HG03575 (cell line): Measurements from ENCODE around the gene TNXB.
"Not testable (repeated sequence)": the region's sequence is repeated elsewhere in the genome, so short reads cannot be mapped to it uniquely, and the experiment has no call there.

Source experiments
- ATAC-seq: cut with Tn5 transposase; IDR thresholded peaks from one replicate; pipeline ENCODE4 v1.9.1; 2021; ENCODE audit not compliant: unreplicated experiment, insufficient number of reproducible peaks, low FRiP score; ENCODE audit errors: extremely low read depth

The TNXB gene

DNA sequence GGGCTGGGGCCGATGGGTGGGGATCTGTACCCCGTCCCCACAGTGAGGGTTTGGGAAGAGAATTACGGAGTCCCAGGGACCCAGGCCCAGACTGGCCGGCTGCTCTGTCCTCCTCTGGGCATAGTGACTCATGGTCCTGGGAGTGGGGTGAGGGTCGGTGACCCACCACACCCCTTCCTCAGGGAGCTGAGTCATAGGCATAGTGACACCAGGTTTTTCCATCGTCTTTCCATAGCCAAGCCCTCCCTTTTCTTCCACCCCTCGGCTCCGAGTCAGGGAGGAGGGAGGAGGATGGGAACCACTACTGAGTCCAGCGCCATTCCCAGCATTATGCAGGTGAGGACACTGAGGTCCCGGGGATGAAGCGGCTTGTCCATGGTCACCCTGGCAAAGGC, 62.1 kb downstream of the TNXB start:
- ATAC-seq: no peak

DNA sequence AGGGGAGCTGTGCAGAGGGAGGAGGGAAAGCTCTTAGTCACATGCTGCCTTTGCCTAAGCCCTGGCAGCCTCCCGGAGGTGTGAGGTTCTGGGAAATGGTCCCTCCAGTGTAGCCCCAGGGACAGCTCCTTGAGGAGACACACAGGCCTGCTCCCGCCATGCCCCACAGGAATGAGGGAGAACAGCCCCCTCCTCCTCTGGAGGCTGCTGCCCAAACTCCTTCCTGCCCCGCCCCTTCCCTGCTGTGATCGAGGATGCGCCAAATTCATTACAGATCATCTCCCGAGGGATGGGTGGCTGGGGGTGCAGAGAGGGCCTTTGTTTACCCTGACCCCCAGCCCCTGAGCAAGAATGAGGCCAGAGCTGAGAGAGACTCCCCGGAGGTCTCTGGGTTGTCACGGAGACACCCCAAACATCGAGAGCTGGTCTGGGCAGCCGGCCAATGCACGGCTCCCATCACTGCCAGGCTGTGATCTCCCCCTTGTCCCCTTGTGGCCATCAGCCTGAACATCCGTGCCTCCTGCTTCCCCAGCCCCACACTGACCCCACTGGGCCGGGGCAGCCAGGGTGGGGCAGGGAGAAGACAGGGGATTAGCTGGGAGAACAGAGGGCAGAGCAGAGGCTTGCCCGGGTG, 62.6 kb downstream of the TNXB start:
- ATAC-seq: no peak

DNA sequence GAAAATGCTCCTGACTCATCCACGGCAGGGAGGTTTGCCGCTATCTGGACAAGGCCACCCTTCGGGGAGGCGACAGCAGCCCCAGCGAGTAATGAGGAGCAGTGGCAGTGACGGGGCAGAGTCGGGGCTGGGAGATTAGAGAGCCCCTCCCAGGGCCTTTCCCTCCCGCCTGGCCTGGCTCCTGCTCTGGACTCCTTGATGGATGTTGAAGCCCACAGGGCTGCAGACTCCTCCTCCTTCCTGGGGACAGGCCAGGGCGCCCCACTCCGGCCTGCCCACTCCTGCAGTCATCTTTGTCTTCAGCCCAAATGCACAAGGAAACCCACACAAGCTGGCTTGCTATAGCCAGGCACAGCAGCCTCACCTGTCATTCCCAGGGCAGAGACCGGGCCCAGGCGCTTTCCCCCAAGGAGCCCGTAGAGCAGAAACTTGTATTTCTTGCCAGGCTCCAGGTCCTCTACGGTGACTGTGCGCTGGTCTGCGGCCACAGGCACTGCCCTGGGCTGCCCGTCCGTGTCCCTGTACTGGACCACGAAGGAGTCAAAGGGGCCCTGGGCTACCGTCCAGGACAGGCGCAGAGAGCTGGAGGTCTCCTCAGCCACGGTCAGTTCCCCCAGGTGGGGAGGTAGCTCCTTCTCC, 63.2 kb downstream of the TNXB start:
- ATAC-seq: no peak

DNA sequence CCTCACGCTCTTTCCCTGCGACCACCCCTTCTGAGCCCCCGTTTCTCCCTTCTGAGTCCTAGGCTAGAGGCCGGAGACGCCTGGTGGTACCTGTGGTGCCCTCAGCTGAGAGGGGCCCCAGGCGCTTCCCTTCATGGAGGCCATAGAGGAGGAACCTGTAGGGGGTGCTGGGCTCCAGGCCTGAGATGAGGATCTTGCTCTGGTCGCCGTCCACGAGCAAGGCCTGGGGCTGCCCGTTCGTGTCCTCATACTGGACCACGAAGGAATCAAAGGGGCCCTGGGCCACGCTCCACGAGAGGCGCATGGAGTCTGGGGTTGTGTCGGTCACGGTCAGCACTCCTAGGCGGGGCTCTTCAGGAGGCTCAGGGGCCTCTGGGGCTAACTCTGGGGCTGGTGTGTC, 64.2 kb downstream of the TNXB start:
- not testable (repeated sequence) for ATAC-seq

DNA sequence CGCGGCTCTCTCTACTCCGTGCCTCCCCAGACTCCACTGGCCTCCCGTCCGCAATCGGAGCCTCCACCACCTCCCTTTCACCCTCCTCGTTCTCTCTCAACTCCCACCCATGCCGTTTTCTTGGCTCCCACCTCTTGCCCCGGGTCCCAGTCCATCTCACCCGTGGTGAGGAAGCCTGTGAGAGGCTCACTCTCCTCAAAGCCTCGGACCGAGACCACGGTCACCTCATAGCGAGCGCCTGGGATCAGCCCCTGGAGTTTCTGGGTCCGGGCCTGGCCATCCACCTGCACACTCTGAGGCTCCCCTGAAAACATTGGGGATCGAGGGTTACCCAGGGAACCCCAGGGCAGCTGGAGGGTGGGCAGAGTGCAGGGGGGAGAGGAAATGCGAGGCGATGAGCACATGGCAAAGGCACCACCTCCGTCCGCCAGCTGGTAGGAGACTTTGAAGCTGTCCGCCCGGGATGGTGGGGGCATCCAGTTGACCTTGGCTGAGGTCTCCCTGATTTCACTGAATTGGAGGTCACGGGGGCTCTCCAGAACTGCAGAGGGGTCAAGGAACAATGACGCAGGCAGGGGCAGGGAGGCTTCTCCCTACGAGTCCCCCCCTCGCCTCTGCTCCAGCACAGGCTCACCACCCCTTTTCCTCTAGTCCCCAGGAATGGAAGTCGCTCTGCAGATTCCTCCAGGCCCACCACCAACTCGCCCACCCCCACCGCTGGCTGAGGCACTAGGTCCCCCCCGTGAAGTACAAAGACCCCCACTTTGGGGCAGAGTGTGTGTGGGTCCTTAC, 65.4 kb downstream of the TNXB start:
- ATAC-seq: not testable (repeated sequence)

DNA sequence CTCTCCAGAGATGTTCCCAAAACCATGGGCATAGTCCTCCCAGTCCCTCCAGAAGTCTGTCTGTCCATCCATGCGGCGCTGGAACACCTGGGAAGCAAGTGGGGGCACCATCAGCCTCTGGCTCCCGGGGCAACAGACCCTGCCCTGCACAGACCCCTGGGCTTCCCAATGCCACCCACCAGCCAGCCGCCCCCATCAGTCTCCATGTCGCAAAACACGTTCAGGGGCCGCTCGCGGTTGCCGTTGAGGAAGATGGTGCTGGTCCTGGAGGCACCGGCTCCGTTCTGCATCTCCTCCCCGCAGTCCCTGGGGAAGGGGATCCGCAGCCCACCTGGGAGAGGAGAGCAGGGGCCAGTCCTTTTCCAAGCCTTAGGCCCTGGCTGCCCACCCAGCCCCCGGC, 66.9 kb downstream of the TNXB start:
- ATAC-seq: not testable (repeated sequence)

DNA sequence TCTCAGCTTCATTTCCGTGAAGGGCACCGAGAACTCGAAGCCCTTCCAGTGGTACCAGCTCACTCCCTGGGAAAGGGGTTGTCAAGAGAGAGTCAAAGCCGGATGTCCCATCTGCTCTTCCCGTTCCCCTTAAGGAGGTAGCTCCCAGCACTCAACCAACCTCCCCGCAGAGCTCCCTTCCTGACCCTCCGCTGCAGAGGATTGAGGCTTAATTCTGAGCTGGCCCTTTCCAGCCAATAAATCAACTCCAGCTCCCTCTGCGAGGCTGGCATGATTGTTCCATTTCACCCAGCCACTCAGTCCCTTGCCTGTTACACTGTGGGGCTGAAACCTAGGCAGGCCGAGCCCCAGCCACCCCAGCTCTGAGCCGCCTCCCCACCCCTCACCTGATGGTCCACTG, 67.8 kb downstream of the TNXB start:
- ATAC-seq: not testable (repeated sequence)

DNA sequence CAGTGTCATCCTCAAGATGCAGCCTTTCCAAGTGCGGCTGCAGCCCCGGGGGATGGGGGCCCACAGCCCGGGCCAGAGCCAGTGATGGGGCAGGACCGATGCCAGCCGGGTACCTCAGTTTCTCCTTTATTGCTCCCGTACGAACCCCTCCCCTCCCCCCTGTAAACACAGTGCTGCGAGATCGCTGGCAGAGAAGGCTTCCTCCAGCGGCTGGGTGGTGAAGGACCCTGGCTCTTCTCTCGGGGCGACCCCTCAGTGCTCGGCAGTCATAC, 68.2 kb downstream of the TNXB start:
- ATAC-seq: not testable (repeated sequence)

DNA sequence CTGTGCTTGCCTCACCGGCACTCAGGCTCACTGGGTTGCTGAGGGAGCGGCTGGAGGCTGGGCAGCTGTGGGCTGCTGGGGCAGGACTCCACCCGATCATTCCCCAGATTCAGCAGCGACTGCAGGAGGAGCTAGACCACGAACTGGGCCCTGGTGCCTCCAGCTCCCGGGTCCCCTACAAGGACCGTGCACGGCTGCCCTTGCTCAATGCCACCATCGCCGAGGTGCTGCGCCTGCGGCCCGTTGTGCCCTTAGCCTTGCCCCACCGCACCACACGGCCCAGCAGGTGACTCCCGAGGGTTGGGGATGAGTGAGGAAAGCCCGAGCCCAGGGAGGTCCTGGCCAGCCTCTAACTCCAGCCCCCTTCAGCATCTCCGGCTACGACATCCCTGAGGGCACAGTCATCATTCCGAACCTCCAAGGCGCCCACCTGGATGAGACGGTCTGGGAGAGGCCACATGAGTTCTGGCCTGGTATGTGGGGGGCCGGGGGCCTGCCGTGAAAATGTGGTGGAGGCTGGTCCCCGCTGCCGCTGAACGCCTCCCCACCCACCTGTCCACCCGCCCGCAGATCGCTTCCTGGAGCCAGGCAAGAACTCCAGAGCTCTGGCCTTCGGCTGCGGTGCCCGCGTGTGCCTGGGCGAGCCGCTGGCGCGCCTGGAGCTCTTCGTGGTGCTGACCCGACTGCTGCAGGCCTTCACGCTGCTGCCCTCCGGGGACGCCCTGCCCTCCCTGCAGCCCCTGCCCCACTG, 68.7 kb downstream of the TNXB start:
- not testable (repeated sequence) for ATAC-seq

DNA sequence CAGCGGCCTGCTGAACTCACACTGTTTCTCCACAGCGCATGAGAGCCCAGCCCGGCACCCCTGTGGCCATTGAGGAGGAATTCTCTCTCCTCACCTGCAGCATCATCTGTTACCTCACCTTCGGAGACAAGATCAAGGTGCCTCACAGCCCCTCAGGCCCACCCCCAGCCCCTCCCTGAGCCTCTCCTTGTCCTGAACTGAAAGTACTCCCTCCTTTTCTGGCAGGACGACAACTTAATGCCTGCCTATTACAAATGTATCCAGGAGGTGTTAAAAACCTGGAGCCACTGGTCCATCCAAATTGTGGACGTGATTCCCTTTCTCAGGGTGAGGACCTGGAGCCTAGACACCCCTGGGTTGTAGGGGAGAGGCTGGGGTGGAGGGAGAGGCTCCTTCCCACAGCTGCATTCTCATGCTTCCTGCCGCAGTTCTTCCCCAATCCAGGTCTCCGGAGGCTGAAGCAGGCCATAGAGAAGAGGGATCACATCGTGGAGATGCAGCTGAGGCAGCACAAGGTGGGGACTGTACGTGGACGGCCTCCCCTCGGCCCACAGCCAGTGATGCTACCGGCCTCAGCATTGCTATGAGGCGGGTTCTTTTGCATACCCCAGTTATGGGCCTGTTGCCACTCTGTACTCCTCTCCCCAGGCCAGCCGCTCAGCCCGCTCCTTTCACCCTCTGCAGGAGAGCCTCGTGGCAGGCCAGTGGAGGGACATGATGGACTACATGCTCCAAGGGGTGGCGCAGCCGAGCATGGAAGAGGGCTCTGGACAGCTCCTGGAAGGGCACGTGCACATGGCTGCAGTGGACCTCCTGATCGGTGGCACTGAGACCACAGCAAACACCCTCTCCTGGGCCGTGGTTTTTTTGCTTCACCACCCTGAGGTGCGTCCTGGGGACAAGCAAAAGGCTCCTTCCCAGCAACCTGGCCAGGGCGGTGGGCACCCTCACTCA, 69.5 kb downstream of the TNXB start:
- not testable (repeated sequence) for ATAC-seq

DNA sequence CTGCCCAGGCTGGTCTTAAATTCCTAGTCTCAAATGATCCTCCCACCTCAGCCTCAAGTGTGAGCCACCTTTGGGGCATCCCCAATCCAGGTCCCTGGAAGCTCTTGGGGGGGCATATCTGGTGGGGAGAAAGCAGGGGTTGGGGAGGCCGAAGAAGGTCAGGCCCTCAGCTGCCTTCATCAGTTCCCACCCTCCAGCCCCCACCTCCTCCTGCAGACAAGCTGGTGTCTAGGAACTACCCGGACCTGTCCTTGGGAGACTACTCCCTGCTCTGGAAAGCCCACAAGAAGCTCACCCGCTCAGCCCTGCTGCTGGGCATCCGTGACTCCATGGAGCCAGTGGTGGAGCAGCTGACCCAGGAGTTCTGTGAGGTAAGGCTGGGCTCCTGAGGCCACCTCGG, 70.3 kb downstream of the TNXB start:
- not testable (repeated sequence) for ATAC-seq

DNA sequence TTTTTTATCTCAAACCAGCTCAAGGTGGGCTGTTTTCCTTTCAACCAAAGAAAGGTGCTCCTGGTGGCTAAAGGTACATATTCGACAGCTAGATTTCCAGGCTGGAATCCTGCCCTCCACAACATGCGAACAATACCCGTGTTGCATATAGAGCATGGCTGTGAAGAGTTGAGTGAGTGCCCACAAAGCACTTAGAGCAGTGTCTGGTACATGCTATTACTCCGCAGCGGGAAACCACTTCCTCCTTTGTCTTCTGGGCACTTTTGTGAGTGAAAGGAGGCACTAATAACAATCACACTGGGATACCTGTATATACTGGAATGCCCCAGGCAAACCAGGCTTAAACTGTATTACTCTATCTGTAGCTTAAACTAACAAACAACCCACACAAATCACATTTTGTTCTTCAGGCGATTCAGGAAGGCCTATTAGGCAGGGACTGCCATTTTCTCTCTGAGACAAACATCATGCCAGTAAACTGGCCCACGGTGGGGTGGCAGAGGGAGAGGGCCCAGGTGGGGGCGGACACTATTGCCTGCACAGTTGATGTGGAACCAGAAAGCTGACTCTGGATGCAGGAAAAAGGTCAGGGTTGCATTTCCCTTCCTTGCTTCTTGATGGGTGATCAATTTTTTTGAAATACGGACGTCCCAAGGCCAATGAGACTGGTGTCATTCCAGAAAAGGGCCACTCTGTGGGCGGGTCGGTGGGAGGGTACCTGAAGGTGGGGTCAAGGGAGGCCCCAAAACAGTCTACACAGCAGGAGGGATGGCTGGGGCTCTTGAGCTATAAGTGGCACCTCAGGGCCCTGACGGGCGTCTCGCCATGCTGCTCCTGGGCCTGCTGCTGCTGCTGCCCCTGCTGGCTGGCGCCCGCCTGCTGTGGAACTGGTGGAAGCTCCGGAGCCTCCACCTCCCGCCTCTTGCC, 71.3 kb downstream of the TNXB start, which contains the start of gene CYP21A2:
CYP21A2 (plus strand) TSS at position 818 of the 927 bp plus-strand sequence; CDS start at position 826, 8 bp downstream.
- ATAC-seq: not testable (repeated sequence)

DNA sequence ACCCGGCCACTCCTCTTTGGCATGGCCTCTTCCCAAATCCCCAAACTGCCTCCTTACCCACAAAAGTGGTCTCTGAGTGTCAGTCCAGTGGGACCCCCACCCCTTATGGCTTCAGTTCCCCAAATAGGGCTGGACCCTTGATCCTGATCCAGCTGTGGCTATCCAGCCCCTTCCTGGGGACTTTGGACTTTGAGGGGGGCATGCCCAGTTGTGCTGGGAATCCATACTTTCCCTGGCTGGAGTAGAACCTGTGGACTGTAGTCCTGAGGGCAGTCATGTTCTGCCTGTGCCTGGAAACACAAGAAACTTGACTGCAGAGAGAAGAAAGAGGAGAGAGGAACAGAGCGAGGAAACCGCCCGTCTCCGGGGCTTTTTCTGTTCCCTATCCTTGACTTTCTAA, 72.0 kb downstream of the TNXB start:
- ATAC-seq: not testable (repeated sequence)

DNA sequence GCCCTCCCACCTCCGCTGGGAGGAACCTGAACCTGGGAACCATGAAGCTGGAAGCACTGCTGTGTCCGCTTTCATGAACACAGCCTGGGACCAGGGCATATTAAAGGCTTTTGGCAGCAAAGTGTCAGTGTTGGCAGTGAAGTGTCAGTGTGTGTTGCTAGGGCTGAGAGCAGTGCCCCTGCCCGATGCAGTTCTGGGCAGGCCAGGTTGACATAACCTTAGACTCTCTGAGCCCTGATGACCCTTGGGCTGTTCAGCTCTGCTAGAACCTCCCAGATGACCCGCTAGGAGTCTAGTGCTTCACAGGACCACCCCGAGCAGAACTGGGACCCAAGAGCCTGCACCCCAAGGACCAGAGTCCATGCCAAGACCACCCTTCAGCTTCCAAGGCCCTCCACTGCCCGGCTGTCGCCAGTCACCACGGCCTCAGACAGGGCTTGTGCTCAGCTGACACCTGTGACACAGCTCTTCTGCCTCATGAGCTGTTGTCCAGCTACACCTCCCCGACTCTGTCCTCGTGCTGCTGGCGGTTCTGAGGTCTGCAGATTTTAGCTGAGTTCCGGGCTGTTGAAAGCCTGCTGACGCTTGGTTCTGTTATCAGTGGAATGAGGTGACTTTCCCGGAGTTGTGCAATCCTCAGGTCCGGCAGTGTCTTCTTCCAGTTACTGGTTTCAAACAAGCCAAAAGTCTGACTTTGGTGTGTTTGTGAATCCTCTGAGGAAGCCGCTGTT, 73.7 kb downstream of the TNXB start:
- ATAC-seq: not testable (repeated sequence)

DNA sequence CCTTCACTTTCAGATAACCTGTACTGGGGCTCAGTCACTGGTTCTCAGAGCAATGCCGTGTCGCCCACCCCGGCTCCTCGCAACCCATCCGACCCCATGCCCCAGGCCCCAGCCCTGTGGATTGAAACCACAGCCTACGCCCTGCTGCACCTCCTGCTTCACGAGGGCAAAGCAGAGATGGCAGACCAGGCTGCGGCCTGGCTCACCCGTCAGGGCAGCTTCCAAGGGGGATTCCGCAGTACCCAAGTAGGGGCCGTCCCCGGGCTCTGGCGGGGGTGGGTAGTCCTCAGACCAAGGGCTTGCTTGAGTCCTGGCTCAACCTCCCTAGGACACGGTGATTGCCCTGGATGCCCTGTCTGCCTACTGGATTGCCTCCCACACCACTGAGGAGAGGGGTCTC, 79.6 kb downstream of the TNXB start:
- not testable (repeated sequence) for ATAC-seq

DNA sequence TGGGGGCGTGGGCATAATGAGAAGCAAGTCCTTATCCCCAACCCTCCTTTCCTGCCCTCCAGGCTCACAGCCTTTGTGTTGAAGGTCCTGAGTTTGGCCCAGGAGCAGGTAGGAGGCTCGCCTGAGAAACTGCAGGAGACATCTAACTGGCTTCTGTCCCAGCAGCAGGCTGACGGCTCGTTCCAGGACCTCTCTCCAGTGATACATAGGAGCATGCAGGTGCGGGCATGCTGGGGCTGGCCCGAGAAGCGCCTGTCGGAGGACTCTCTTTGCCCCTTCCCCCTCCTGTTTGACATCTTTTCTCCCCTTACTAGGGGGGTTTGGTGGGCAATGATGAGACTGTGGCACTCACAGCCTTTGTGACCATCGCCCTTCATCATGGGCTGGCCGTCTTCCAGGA, 80.5 kb downstream of the TNXB start:
- not testable (repeated sequence) for ATAC-seq

DNA sequence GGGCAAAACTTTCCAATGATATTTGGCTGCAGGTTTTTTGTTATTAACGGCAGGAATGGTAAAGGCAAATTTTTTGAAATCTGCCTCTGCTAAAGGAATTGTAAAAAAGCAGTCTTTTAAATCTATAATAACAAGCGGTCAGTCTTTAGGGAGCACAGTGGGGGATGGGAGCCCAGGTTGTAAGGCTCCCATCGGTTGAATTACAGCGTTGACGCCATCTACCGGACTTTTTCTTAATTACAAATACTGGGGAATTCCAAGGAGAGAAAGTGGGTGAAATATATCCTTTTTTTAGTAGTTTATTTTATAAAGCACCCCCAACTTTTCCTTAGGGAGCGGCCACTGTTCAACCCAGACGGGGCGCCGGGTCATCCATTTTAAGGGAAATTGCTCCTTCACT, 87.0 kb downstream of the TNXB start:
- ATAC-seq: not testable (repeated sequence)
